ENCODE results near the gene LILRB5.
"Not testable (repeated sequence)": the region's sequence is repeated elsewhere in the genome, so short reads cannot be mapped to it uniquely, and the experiment has no call there.

DNA sequence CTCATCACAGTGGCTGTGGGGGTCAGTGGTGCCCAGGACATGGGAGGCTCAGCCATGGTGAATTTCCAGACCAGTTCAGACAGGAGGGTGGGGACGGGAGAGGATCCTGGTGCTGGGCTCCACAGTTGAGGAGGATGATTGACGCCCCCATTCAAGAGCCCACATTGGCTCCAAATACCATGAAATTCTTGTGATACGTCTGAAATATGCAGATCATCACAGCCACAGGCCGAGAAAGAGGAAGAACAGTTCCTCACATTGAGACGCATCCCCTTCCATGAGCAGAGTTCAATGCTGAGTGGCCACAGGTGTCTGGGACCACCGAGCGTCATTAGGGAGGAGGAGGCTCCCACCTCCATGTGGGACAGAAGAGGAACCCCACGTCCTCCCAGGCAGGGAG lies 13.3 kb downstream of the LILRB5 start:
- TF ChIP-seq POLR2A, POLR2AphosphoS5 (IDR thresholded peaks at IDR 0.05; ENCODE audit: low read depth, low read length): not testable (repeated sequence)

Measured in GM12892 (cell line).